A549 (cell line): ENCODE data around the gene KCTD18. TPM values are rescaled to one million over a fixed set of nuclear protein-coding genes. Genes with fewer than 3 reads are reported as not detected.

Experiments
- ATAC-seq, 2 experiments: fragments of 200-7000 bp in 1 of 2; fragments of >200 bp in 1 of 2; cut with Nextera tagmentation in 1 of 2; cut with Tn5 transposase in 1 of 2; 3 replicates each; pipeline versions ENCODE4 v1.8.0 to v1.9.1; 2018 to 2020; ENCODE audit warnings: mild to moderate bottlenecking in 1 of 2, moderate library complexity in 1 of 2
- CTCF ChIA-PET: fragments of 300-600 bp; sonication (Branson Sonifier 250); formaldehyde crosslinking; extraction: SDS; loops from one replicate; lab custom pipeline; 2021; ENCODE audit warnings: antibody characterized with exemption, inconsistent platforms; lab: Yijun Ruan, JAX
- POLR2A ChIA-PET: fragments of 350-600 bp; formaldehyde crosslinking; extraction: SDS; loops from one replicate; lab custom pipeline; 2021; ENCODE audit warnings: antibody characterized with exemption, inconsistent platforms; lab: Yijun Ruan, JAX
- DNase-seq, 2 experiments: peaks; one replicate each; pipeline versions ENCODE4 v3.0.0 to v3.0.0-alpha.2; 2011 to 2016; ENCODE audit warnings: low read depth in 1 of 2, low spot score in 1 of 2
- FAIRE-seq: peaks from 2 replicates; lab custom pipeline; 2011; peaks lifted over from hg19 to GRCh38; lab: Jason Lieb, UNC
- H3K27ac ChIP-seq, 2 experiments: fragments of >200 bp; sonication (Bioruptor Twin); formaldehyde crosslinking; 3 replicates each; pipeline ENCODE4 v1.5.1; 2016 to 2017
- H3K4me1 ChIP-seq: fragments of >200 bp; sonication (Bioruptor Twin); formaldehyde crosslinking; 3 replicates; pipeline ENCODE4 v1.6.1; 2016
- H3K4me2 ChIP-seq: fragments of >200 bp; sonication (Bioruptor Twin); formaldehyde crosslinking; 3 replicates; pipeline ENCODE4 v1.6.1; 2016
- H3K4me3 ChIP-seq: fragments of >200 bp; sonication (Bioruptor Twin); formaldehyde crosslinking; 3 replicates; pipeline ENCODE4 v1.5.1; 2016
- H3K9me3 ChIP-seq: fragments of >200 bp; sonication (Bioruptor Twin); formaldehyde crosslinking; 3 replicates; pipeline ENCODE4 v1.6.1; 2016
- ATOH8 ChIP-seq: fragments of 250-450 bp; sonication (Bioruptor Pico); IDR thresholded peaks from 2 replicates; pipeline ENCODE4 v1.5.0; 2020; ENCODE audit warnings: low read depth, mild to moderate bottlenecking, moderate library complexity
- CHD2 ChIP-seq: fragments of 150-350 bp; IDR thresholded peaks from 2 replicates; pipeline ENCODE4 v1.6.1; 2014; ENCODE audit warnings: low read length; ENCODE audit not compliant: partially characterized antibody
- CHD4 ChIP-seq: fragments of 200-600 bp; sonication (generic); IDR thresholded peaks from 2 replicates; pipeline ENCODE4 v1.6.1; 2016; ENCODE audit warnings: antibody characterized with exemption, mild to moderate bottlenecking, borderline replicate concordance
- EP300 ChIP-seq, 2 experiments: fragments of >200 bp; sonication (Bioruptor Twin); formaldehyde crosslinking; IDR thresholded peaks; 2 replicates in 1 of 2; 3 replicates in 1 of 2; pipeline ENCODE4 v1.6.1; 2016 to 2017
- FOSB ChIP-seq: fragments of 250-450 bp; sonication (Bioruptor Pico); IDR thresholded peaks from 2 replicates; pipeline ENCODE4 v1.5.0; 2020; ENCODE audit warnings: mild to moderate bottlenecking, moderate library complexity
- FOSL2 ChIP-seq, 2 experiments: fragments of 450-650 bp in 1 of 2; fragments of >200 bp in 1 of 2; sonication (Bioruptor Twin) in 1 of 2; formaldehyde crosslinking; IDR thresholded peaks; 2 replicates each; pipeline versions ENCODE4 v1.5.0 to v1.6.1; 2016 to 2020; ENCODE audit warnings: mild to moderate bottlenecking in 1 of 2, moderate library complexity in 1 of 2
- HDAC2 ChIP-seq: fragments of 200-600 bp; sonication (generic); IDR thresholded peaks from 2 replicates; pipeline ENCODE4 v1.6.1; 2016
- HMGXB4 ChIP-seq: fragments of 250-450 bp; sonication (Bioruptor Pico); IDR thresholded peaks from 2 replicates; pipeline ENCODE4 v1.5.0; 2021; ENCODE audit warnings: mild to moderate bottlenecking, moderate library complexity, borderline replicate concordance
- HOXB13 ChIP-seq: fragments of 250-450 bp; sonication (Bioruptor Pico); IDR thresholded peaks from 2 replicates; pipeline ENCODE4 v1.5.0; 2020; ENCODE audit warnings: low read depth, mild to moderate bottlenecking, moderate library complexity
- HOXB5 ChIP-seq: fragments of 250-450 bp; sonication (Bioruptor Pico); IDR thresholded peaks from 2 replicates; pipeline ENCODE4 v1.5.0; 2020; ENCODE audit warnings: mild to moderate bottlenecking, moderate library complexity
- JUN ChIP-seq, 2 experiments: fragments of >200 bp; sonication (Bioruptor Twin); formaldehyde crosslinking; IDR thresholded peaks; 2 replicates in 1 of 2; 3 replicates in 1 of 2; pipeline ENCODE4 v1.6.1; 2016 to 2017
- JUNB ChIP-seq: fragments of >200 bp; sonication (Bioruptor Twin); formaldehyde crosslinking; IDR thresholded peaks from 2 replicates; pipeline ENCODE4 v1.6.1; 2016
- KDM1A ChIP-seq: fragments of 200-600 bp; sonication (generic); IDR thresholded peaks from 2 replicates; pipeline ENCODE4 v1.6.1; 2016; ENCODE audit warnings: low read depth, mild to moderate bottlenecking
- MAFK ChIP-seq: fragments of 450-650 bp; IDR thresholded peaks from 2 replicates; pipeline ENCODE4 v1.6.1; 2014; ENCODE audit not compliant: partially characterized antibody
- MYC ChIP-seq: IDR thresholded peaks from 2 replicates; pipeline ENCODE4 v1.6.1; 2012; ENCODE audit warnings: mild to moderate bottlenecking, inconsistent platforms, low read length, improper control_type of control experiment, borderline replicate concordance
- NPAS2 ChIP-seq: fragments of 250-450 bp; sonication (Bioruptor Pico); IDR thresholded peaks from 2 replicates; pipeline ENCODE4 v1.8.0; 2022; ENCODE audit warnings: mild to moderate bottlenecking, moderate library complexity, borderline replicate concordance
- NR3C1 ChIP-seq: fragments of >200 bp; sonication (Bioruptor Twin); formaldehyde crosslinking; IDR thresholded peaks from 3 replicates; pipeline ENCODE4 v1.6.1; 2017
- PBX3 ChIP-seq: IDR thresholded peaks from 2 replicates; pipeline ENCODE4 v1.6.1; 2012
- PHF8 ChIP-seq: fragments of 200-600 bp; sonication (generic); IDR thresholded peaks from 2 replicates; pipeline ENCODE4 v1.6.1; 2016; ENCODE audit warnings: low read depth, mild to moderate bottlenecking, antibody characterized with exemption, moderate library complexity, borderline replicate concordance
- RARB ChIP-seq: fragments of 250-450 bp; sonication (Bioruptor Pico); IDR thresholded peaks from 2 replicates; pipeline ENCODE4 v1.8.0; 2021; ENCODE audit warnings: mild to moderate bottlenecking, moderate library complexity
- RCOR1 ChIP-seq: fragments of 150-350 bp; IDR thresholded peaks from 2 replicates; pipeline ENCODE4 v1.6.1; 2014; ENCODE audit warnings: antibody characterized with exemption, low read length, low read depth
- RNF2 ChIP-seq: fragments of 200-600 bp; sonication (generic); IDR thresholded peaks from 2 replicates; pipeline ENCODE4 v1.6.1; 2016; ENCODE audit warnings: low read depth, mild to moderate bottlenecking, antibody characterized with exemption, moderate library complexity, borderline replicate concordance
- SMC3 ChIP-seq: fragments of >200 bp; sonication (Bioruptor Twin); formaldehyde crosslinking; IDR thresholded peaks from 3 replicates; pipeline ENCODE4 v1.6.1; 2018; ENCODE audit warnings: inconsistent platforms
- TP53 ChIP-seq: fragments of 250-450 bp; sonication (Bioruptor Pico); IDR thresholded peaks from 2 replicates; pipeline ENCODE4 v1.5.0; 2021; ENCODE audit warnings: mild to moderate bottlenecking, moderate library complexity
- ZNF302 ChIP-seq: fragments of 250-450 bp; sonication (Bioruptor Pico); IDR thresholded peaks from 2 replicates; pipeline ENCODE4 v1.9.0; 2021; ENCODE audit warnings: inconsistent platforms, mild to moderate bottlenecking, moderate library complexity
- WGBS: methylation state at CpG from one replicate; pipeline ENCODE4 v1.1.6; 2017; ENCODE audit errors: missing lambda C conversion rate; 5-methylcytosine and 5-hydroxymethylcytosine counted together
- polyA plus RNA-seq, 4 experiments: library from polyadenylated mRNA; depleted of rRNA in 3 of 4; stranded (reverse); fragments of >200 nt; fragmentation: RNase III in 1 of 4; extraction: RNeasy Plus Mini Kit Qiagen cat#74134 plus additional on column Dnase treatment in 1 of 4; gene quantifications; 2 replicates in 3 of 4; 3 replicates in 1 of 4; pipeline ENCODE4 v1.2.3, GENCODE V29; 2011 to 2017

The KCTD18 gene
- polyA plus RNA-seq, 2 of the 4 experiments (the other 2 are of a cell fraction): 12.2 to 21.3 TPM

- ChIA-PET POLR2A (no interaction called here), CTCF (interaction anchor here (1.0 to 1.6 kb wide), 4 partner anchors 9 to 482 kb away, joined by 3 to 6 read pairs (median 4); no protein-coding TSS in a partner anchor)
- peak in 1 of 2 experiments; percentile 86; a peak in 3 of 6 replicates for ATAC-seq
- Histone ChIP-seq H3K4me1 (peaks cover 16% of the 10 kb centered on the region; the same call in 2 of the 3 replicates), H3K4me2 (peak overlapping the region; percentile 19; the same call in 1 of the 3 replicates), H3K9me3 (no peaks in the 10 kb centered on the region), H3K4me3 (no peak overlapping the region), H3K27ac (peak overlapping the region in 1 of 2 experiments; percentile 31; a peak in 3 of 6 replicates)
- 55% methylated on average over 2 of the region's 2 CpGs for WGBS
- TF ChIP-seq MYC (no peak), JUNB (no peak), PHF8 (no peak), HOXB13 (CRISPR knock-in tag) (no peak)
- no peak for FAIRE-seq
- peak in 1 of 2 experiments; percentile 62 for DNase-seq
These were observed 47.8 kb downstream of the KCTD18 start for GRCh38 chr2:200461846-200462710.

- Histone ChIP-seq H3K27ac (no peak overlapping the region), H3K4me1 (peaks cover 34% of the 10 kb centered on the region), H3K4me2 (no peak overlapping the region), H3K9me3 (no peaks in the 10 kb centered on the region), H3K4me3 (no peak overlapping the region)
- 84% methylated on average over 3 of the region's 3 CpGs for WGBS
- ChIA-PET POLR2A (no interaction called here), CTCF (no interaction called here)
- FAIRE-seq: no peak
- DNase-seq: no peak
- ATAC-seq: no peak
- peak; percentile 49 for TF ChIP-seq MAFK
- TF ChIP-seq MYC: no peak
These were observed 50.8 kb downstream of the KCTD18 start for GRCh38 chr2:200459101-200459500.

GRCh38 chr2:200456567-200456966 lies 53.3 kb downstream of the KCTD18 start:
- ChIA-PET CTCF (interaction anchor here (0.9 to 2.2 kb wide), 4 partner anchors 11 to 477 kb away, joined by 3 to 9 read pairs (median 6); no protein-coding TSS in a partner anchor), POLR2A (no interaction called here)
- no peak overlapping the region for H3K27ac ChIP-seq
- no peaks in the 10 kb centered on the region for H3K9me3 ChIP-seq
- DNase-seq: no peak
- ATAC-seq: no peak
- H3K4me2 ChIP-seq: no peak overlapping the region
- WGBS: 94% methylated on average over 2 of the region's 2 CpGs
- no peak for FAIRE-seq
- no peak overlapping the region for H3K4me3 ChIP-seq
- peaks cover 21% of the 10 kb centered on the region for H3K4me1 ChIP-seq
- TF ChIP-seq NPAS2 (CRISPR knock-in tag) (no peak), ATOH8 (CRISPR knock-in tag) (no peak), RNF2 (no peak), KDM1A (no peak), JUNB (no peak), RCOR1 (no peak), SMC3 (no peak), CHD4 (no peak), CHD2 (no peak)

GRCh38 chr2:200455958-200456421 lies 53.9 kb downstream of the KCTD18 start:
- FAIRE-seq (no peak), DNase-seq (no peak), ATAC-seq (peak; percentile 13 to 26; a peak in 1 of 6 replicates)
- 89% methylated on average over 4 of the region's 4 CpGs for WGBS
- Histone ChIP-seq H3K9me3 (no peaks in the 10 kb centered on the region), H3K27ac (peak overlapping the region in 1 of 2 experiments; percentile 62; a peak in 3 of 6 replicates), H3K4me1 (peaks cover 18% of the 10 kb centered on the region), H3K4me2 (peak overlapping the region; percentile 60), H3K4me3 (no peak overlapping the region)
- ChIA-PET POLR2A (no interaction called here), CTCF (interaction anchor here (0.9 to 2.2 kb wide), 3 partner anchors 16 to 476 kb away, joined by 4 to 9 read pairs (median 7); no protein-coding TSS in a partner anchor)
- no peak for TF ChIP-seq HMGXB4 (CRISPR knock-in tag)
- no peak for TF ChIP-seq HDAC2
- no peak for TF ChIP-seq FOSB (CRISPR knock-in tag)
- TF ChIP-seq MYC: no peak
- no peak for TF ChIP-seq SMC3
- no peak for TF ChIP-seq JUN (IDR thresholded peaks at IDR 0.05)
- TF ChIP-seq PBX3: no peak
- no peak for TF ChIP-seq TP53 (CRISPR knock-in tag)
- no peak for TF ChIP-seq CHD4
- no peak for TF ChIP-seq FOSL2 (IDR thresholded peaks at IDR 0.05)
- no peak for TF ChIP-seq FOSL2 (CRISPR knock-in tag; IDR thresholded peaks at IDR 0.05)
- TF ChIP-seq NR3C1: no peak
- TF ChIP-seq PHF8: no peak
- no peak for TF ChIP-seq RARB (CRISPR knock-in tag)
- no peak for TF ChIP-seq ZNF302 (CRISPR knock-in tag)
- TF ChIP-seq HOXB5 (CRISPR knock-in tag): no peak
- no peak for TF ChIP-seq EP300 (IDR thresholded peaks at IDR 0.05)
